NCI-H1930 (cell line): Measurements from ENCODE around the gene SERTAD3.

ENCODE experiments used
- DNase-seq, 2 experiments: peaks; one replicate each; lab custom pipeline; 2025; lab: John Stamatoyannopoulos, UW

The SERTAD3 gene

GRCh38 chr19:40425450-40426287, 18.5 kb downstream of the SERTAD3 start, which contains the start of gene SERTAD1:
TSS of gene SERTAD1 (minus strand) at chr19:40425992. CDS start at chr19:40423546, 2,446 bp downstream.
- peak; percentile 99 to 100 for DNase-seq

- no peak for DNase-seq
Observed at GRCh38 chr19:40424637-40425449, 19.3 kb downstream of the SERTAD3 start.

- DNase-seq = no peak
Observed at GRCh38 chr19:40423938-40424337, 20.2 kb downstream of the SERTAD3 start.

GRCh38 chr19:40422748-40423566, 21.2 kb downstream of the SERTAD3 start:
- DNase-seq = no peak

- DNase-seq = no peak
Observed at GRCh38 chr19:40421993-40422747, 22.0 kb downstream of the SERTAD3 start.

GRCh38 chr19:40420766-40421765, 23.1 kb downstream of the SERTAD3 start:
- peak; percentile 68 to 79 for DNase-seq

- no peak for DNase-seq
Observed at GRCh38 chr19:40420451-40420765, 23.7 kb downstream of the SERTAD3 start.

GRCh38 chr19:40419780-40420179, 24.4 kb downstream of the SERTAD3 start:
- no peak for DNase-seq

GRCh38 chr19:40419066-40419612, 25.0 kb downstream of the SERTAD3 start:
- no peak for DNase-seq

GRCh38 chr19:40418040-40418439, 26.1 kb downstream of the SERTAD3 start:
- DNase-seq = no peak

GRCh38 chr19:40417643-40417981, 26.5 kb downstream of the SERTAD3 start:
- DNase-seq = no peak

GRCh38 chr19:40416918-40417642, 27.1 kb downstream of the SERTAD3 start:
- DNase-seq = no peak

GRCh38 chr19:40415768-40416167, 28.4 kb downstream of the SERTAD3 start:
- DNase-seq = no peak

- no peak for DNase-seq
Observed at GRCh38 chr19:40414542-40415535, 29.3 kb downstream of the SERTAD3 start.

- no peak for DNase-seq
Observed at GRCh38 chr19:40413291-40413845, 30.8 kb downstream of the SERTAD3 start, which contains the start of gene PRX. TSS of gene PRX (minus strand) at chr19:40413378. CDS start at chr19:40407932, 5,446 bp downstream.

GRCh38 chr19:40412866-40413265, 31.3 kb downstream of the SERTAD3 start:
- no peak for DNase-seq

GRCh38 chr19:40411958-40412499, 32.1 kb downstream of the SERTAD3 start:
- DNase-seq = no peak
